ENCODE data around the gene GIPC1. TPM values are rescaled to one million over a fixed set of nuclear protein-coding genes. Genes with fewer than 3 reads are reported as not detected.

GIPC1 gene
- total and polyA plus RNA-seq, 9 of the 15 experiments (the other 6 are each of a cell fraction or from before 2014, with no cell fraction given), result 0.49 to 54.7 (median 24.8) TPM

GRCh38 chr19:14479975-14480699, 15.8 kb downstream of the GIPC1 start (continued):
- no peak for TF ChIP-seq CAMTA2 (CRISPR knock-in tag; conservative IDR thresholded peaks at IDR 0.05)
- TF ChIP-seq ZFP1 (CRISPR knock-in tag; IDR thresholded peaks at IDR 0.05), result no peak
- TF ChIP-seq KDM2B (CRISPR knock-in tag; IDR thresholded peaks at IDR 0.05), result no peak
- no peak for TF ChIP-seq NCOR1 (IDR thresholded peaks at IDR 0.05)
- no peak for TF ChIP-seq ZKSCAN3 (CRISPR knock-in tag; IDR thresholded peaks at IDR 0.05)
- no peak for TF ChIP-seq SNAPC5 (CRISPR knock-in tag; IDR thresholded peaks at IDR 0.05)
- no peak for TF ChIP-seq ZNF444 (CRISPR knock-in tag; IDR thresholded peaks at IDR 0.05)
- TF ChIP-seq SMC3 (conservative IDR thresholded peaks at IDR 0.05; ENCODE audit: insufficient read depth, low read depth, low read length), result peak; percentile 75
- TF ChIP-seq ESRRA (IDR thresholded peaks at IDR 0.05; ENCODE audit: borderline replicate concordance, low read depth), result no peak
- TF ChIP-seq MYC (IDR thresholded peaks at IDR 0.05; ENCODE audit: low read depth, low read length), result 0 out of 2 replicates have a peak, but pooled peaks have one; percentile 21
- no peak for TF ChIP-seq MYC (CRISPR knock-in tag; IDR thresholded peaks at IDR 0.05; ENCODE audit: borderline replicate concordance, low read depth)
- TF ChIP-seq WHSC1 (IDR thresholded peaks at IDR 0.05; ENCODE audit: low read length), result no peak
- no peak for TF ChIP-seq ATF4 (CRISPR knock-in tag; IDR thresholded peaks at IDR 0.05)
- no peak; a peak in 1 of 4 replicates for TF ChIP-seq KDM4B (IDR thresholded peaks at IDR 0.05; ENCODE audit: borderline replicate concordance in 2 of 2, low read depth in 1 of 2)
- no peak for TF ChIP-seq ZNF639 (CRISPR knock-in tag; conservative IDR thresholded peaks at IDR 0.05 in 1 of 2, IDR thresholded peaks at IDR 0.05 in 1 of 2)
- no peak for TF ChIP-seq ZFP91 (CRISPR knock-in tag; IDR thresholded peaks at IDR 0.05)
- peak; percentile 92 for TF ChIP-seq CTCFL (IDR thresholded peaks at IDR 0.05; ENCODE audit: borderline replicate concordance, insufficient read depth, low read depth, low read length, poor library complexity, severe bottlenecking)
- no peak for TF ChIP-seq ZZZ3 (IDR thresholded peaks at IDR 0.05)
- no peak for TF ChIP-seq CBFA2T2 (conservative IDR thresholded peaks at IDR 0.05)
- 0 out of 2 replicates have a peak, but pooled peaks have one; percentile 26 for TF ChIP-seq CXXC5 (CRISPR knock-in tag; IDR thresholded peaks at IDR 0.05)
- TF ChIP-seq ZNF165 (CRISPR knock-in tag; IDR thresholded peaks at IDR 0.05; ENCODE audit: borderline replicate concordance), result no peak
- no peak for TF ChIP-seq RHOXF2B (CRISPR knock-in tag; conservative IDR thresholded peaks at IDR 0.05)
- no peak for TF ChIP-seq POLR2AphosphoS5 (IDR thresholded peaks at IDR 0.05; ENCODE audit: control insufficient read depth, insufficient read depth, low read depth, low read length)

Data from K562 (cell line).